ENCODE measurements around the gene SYNGAP1.

DNA sequence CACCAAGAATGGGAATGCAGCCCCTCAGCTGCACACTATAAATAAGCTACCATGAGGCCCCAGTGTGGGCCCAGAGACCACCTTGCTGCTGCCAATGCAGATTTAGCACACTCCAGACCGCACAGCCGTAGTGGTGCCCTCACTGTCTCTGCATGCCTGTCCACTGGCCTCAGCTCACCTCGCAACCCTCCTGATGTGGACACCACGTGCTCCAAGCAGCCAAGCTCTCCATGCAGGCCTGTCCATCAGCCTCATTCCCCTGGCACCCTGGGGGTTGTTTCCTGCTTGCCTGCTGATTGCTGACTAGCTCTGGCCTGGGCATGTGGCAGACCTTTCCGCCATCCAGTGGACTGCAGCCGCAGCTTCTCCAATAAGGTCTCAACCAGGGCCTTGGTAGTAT, 70.8 kb downstream of the SYNGAP1 start:
- TF ChIP-seq, protein P1, sequence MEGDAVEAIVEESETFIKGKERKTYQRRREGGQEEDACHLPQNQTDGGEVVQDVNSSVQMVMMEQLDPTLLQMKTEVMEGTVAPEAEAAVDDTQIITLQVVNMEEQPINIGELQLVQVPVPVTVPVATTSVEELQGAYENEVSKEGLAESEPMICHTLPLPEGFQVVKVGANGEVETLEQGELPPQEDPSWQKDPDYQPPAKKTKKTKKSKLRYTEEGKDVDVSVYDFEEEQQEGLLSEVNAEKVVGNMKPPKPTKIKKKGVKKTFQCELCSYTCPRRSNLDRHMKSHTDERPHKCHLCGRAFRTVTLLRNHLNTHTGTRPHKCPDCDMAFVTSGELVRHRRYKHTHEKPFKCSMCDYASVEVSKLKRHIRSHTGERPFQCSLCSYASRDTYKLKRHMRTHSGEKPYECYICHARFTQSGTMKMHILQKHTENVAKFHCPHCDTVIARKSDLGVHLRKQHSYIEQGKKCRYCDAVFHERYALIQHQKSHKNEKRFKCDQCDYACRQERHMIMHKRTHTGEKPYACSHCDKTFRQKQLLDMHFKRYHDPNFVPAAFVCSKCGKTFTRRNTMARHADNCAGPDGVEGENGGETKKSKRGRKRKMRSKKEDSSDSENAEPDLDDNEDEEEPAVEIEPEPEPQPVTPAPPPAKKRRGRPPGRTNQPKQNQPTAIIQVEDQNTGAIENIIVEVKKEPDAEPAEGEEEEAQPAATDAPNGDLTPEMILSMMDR (IDR thresholded peaks at IDR 0.05) = no peak
- no peak for TF ChIP-seq POLR2A (IDR thresholded peaks at IDR 0.05)
- TF ChIP-seq POLR2AphosphoS5 (IDR thresholded peaks at IDR 0.05; ENCODE audit: insufficient read depth in 1 of 2, low read depth in 1 of 2) = no peak

All from vagina (tissue), 2 donors.